Frontal cortex (tissue), 4 donors: ENCODE results near the gene ANKEF1. TPM values are rescaled to one million over a fixed set of nuclear protein-coding genes. Genes with fewer than 3 reads are reported as not detected.

ENCODE experiments used
- DNase-seq, 2 donors: peaks; one replicate each; pipeline ENCODE4 v3.0.0; 2012; ENCODE audit warnings: low spot score in 2 of 2
- FAIRE-seq: peaks from 2 replicates; lab custom pipeline; 2012; peaks lifted over from hg19 to GRCh38; lab: Jason Lieb, UNC
- total RNA-seq: library from RNA; depleted of rRNA; stranded (reverse); fragments of >200 nt; gene quantifications from one replicate; pipeline ENCODE4 v1.2.3, GENCODE V29; 2014
- donor health status: control.
- donor health status: control.
- donor health status: control.

The ANKEF1 gene
- total RNA-seq, result 4.1 TPM

DNA sequence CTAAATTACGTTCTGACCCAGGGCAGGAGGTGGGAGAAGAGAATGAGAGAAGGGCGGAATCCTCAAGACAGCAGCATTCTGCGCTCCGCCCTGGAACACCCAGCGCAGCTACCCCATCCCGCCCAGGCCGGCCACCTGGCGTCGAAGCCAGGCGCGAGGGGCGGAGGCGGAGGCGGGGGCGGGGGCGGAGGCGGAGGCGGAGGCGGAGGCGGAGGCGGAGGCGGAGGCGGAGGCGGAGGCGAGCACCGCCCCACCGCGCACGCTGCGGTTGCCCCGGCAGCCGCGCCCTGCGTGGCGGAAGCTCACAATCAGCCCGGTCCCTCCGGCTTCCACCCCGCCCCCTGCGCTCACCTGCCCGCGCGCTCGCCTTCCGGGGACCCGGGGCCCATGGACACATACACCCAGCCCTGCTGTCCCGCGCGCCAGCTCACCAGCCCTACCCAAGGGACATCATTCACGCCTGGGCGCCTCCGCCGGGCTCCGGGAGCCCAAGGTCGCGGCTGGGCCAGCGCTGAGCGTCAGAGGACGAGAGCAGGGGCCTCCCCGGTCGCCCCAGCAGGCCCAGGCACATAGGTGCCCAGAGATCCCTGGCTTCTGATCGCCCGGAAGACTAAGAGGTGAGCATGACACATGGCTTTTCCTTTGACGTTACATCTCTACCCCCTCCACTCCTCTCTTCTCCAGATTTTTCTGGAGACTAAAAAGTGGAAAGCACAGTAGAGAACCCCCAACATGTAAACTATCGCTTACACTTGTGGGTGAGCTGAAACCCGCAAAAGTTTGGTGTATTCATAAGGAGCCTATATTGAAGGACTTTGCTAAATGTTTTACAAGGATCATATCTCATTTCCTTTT lies at the start of gene ANKEF1:
Gene ANKEF1, plus strand, starts transcription at position 271 of the 855 bp plus-strand sequence. CDS start 3,315 bp downstream, outside the sequence.
- DNase-seq (peak; percentile 64 to 79), FAIRE-seq (no peak)

GRCh38 chr20:9985281-9985680 lies 49.5 kb upstream of the ANKEF1 start:
- FAIRE-seq, result no peak
- DNase-seq, result no peak

- no peak for DNase-seq
- FAIRE-seq, result no peak
These were observed 49.0 kb upstream of the ANKEF1 start for GRCh38 chr20:9985773-9986172.

- DNase-seq (no peak), FAIRE-seq (no peak)
These were observed 45.6 kb upstream of the ANKEF1 start for GRCh38 chr20:9989066-9989724.

DNA sequence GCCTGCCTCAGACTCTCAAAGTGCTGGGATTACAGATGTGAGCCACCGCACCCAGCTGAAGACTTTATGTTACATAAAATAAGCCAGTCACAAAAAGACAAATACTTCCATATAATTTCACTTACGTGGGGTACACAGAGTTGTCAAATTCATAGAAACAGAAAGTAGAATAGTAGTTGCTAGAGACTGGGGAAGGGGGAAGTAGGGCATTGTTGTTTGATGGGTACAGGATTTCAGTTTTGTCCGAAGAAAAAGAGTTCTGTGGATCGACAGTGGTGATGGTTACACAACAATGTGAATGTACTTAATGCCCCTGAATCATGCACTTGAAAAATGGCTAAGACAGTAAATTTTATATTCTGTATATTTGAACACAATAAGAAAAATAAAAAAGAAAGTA lies 41.6 kb upstream of the ANKEF1 start:
- DNase-seq (no peak), FAIRE-seq (no peak)

DNA sequence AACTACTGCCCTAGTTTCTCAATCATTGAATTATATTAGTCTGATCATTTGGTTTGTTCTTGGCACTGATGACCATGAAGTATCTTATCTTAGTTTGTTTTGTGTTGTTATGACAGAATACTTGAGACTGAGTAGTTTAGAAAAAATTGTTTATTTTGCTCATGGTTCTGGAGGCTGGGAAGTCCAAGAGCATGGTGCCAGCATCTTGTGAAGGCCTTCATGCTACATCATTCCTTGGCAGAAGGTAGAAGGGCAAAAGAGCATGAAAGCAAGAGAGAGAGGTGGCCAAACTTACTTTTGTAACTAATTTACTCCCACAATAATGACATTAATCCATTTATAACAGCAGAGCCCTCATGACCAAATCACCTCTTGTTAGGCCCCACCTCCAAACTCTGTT lies 40.1 kb upstream of the ANKEF1 start:
- FAIRE-seq, result no peak
- no peak for DNase-seq

GRCh38 chr20:9995510-9996272 lies 39.1 kb upstream of the ANKEF1 start:
- FAIRE-seq, result no peak
- DNase-seq, result no peak

DNA sequence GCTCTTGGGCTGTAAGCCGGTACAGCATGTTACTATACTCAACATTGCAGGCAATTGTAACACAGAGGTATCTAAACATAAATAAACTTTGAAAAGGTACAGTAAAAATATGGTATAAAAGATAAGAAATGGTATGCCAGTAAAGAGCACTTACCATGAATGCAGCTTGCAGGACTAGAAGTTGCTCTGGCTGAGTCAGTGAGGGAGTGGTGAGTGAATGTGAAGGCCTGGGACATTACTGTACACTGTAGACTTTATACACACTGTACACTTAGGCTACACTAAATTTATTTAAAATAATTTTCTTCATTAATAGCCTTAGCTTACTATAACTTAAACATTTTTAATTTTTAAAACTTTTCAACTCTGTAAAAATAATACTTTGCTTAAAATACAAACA lies 37.8 kb upstream of the ANKEF1 start:
- DNase-seq, result no peak
- no peak for FAIRE-seq

- FAIRE-seq (no peak), DNase-seq (no peak)
These were observed 35.1 kb upstream of the ANKEF1 start for GRCh38 chr20:9999645-10000044.

DNA sequence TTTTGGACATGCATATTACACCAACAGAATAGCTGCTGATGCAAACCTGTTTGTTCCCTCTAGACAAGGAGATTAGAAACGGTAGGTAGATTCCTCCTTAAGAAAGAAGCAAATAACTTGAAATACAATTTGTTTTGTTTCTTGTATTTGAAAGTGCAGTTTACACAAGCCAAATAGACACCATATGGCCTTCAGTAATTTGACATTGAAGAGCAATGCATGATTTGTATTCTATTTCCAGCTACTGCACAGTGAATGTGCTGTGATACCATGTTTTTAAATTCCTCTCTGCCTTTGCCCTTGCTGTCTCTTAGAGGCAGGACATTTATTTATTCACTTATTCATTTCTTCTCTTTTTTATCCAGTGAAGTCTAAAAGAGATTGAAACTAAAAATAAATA lies 31.9 kb upstream of the ANKEF1 start:
- DNase-seq (no peak), FAIRE-seq (no peak)

GRCh38 chr20:10004900-10005299 lies 29.9 kb upstream of the ANKEF1 start:
- DNase-seq (no peak), FAIRE-seq (no peak)

- DNase-seq (no peak), FAIRE-seq (no peak)
These were observed 28.9 kb upstream of the ANKEF1 start for GRCh38 chr20:10005885-10006284.

- DNase-seq (no peak), FAIRE-seq (no peak)
These were observed 28.2 kb upstream of the ANKEF1 start for GRCh38 chr20:10006447-10007090.

- FAIRE-seq, result no peak
These were observed 27.6 kb upstream of the ANKEF1 start for GRCh38 chr20:10007158-10007557.

GRCh38 chr20:10007747-10008146 lies 27.0 kb upstream of the ANKEF1 start:
- DNase-seq (no peak), FAIRE-seq (no peak)

More at GRCh38 chr20:10007158-10007557, 27.6 kb upstream of the ANKEF1 start:
- no peak for DNase-seq

DNA sequence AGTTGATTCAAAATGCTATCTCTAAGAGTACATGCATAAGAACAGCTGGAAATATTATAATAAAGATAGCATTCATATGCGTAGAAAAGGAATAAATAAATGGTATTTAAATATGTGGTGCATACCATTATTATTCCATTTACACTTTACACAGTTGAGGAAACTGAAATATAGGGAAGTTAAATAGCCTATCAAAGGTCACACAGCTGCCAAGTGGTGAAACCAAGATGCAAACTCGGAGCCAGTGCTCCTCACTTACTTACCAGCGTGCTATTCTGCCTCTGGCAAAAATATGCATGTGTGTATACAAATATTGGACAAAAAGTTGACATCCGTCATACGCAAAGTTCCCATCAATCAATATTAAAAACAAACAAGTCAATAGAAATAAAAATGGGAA lies 22.3 kb upstream of the ANKEF1 start:
- DNase-seq, result no peak
- FAIRE-seq, result no peak

- no peak for DNase-seq
- no peak for FAIRE-seq
These were observed 20.4 kb upstream of the ANKEF1 start for GRCh38 chr20:10014431-10014830.

DNA sequence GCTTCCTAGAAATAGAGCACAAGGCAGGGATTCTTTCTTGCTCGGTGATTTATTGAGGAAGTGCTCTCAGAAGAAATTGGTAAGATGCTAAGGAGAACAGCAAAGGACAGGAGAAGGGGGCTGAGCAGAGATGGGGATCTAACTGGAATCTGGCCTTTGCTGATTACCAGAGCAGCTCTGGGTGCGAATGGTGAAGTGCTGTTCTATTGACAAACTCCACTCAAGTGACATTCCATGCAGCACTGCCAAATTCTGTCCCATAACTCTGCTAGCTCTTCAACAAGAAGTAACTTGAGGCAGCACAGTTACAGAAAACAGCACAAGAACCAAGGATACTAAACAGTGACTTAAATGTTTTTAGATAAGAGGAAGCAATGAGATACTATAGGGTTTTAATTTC lies 13.8 kb upstream of the ANKEF1 start:
- no peak for FAIRE-seq
- DNase-seq, result no peak

DNA sequence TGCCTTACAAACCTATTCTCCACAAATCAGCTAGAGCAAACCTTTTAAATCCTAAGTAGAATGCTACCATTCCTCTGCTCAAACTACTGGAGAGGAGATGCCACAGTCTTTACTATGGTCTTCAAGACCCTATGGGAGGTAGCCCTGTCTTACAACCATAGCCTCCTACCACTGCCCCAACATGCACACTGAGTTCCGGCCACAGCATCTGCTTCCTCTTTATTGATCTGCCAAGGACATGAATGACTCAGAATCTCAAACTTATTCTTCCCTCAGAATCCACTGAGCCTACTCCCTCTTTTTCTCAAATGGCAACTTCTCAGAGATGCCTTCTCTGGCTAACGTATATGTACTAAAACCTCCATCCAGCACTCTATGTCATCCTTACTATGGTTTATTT lies 12.2 kb upstream of the ANKEF1 start:
- DNase-seq, result no peak
- FAIRE-seq, result no peak

DNA sequence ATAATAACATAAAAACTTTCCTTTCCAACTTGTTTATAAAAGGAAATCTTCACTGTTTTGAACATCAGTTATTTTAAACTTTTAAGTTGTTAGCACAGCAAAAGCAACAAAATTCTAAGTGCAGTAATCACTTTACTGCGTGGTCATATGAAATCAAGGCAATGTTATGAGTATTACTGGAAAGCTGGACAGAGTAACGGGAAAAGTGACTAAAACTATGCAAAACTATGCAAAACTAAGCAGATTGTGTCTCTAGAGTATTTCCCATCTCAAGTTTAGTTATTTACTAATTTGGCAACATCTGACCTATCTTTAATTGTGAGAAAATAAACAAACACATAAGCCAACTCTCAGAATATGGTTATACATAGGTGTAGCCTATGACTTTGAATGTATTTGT lies 10.9 kb upstream of the ANKEF1 start:
- FAIRE-seq (no peak), DNase-seq (no peak)
